C4-2B (cell line): ENCODE data around the gene ATP11A.

Source experiments
- H3K27ac ChIP-seq: fragments of 450-650 bp; 2 replicates; pipeline ENCODE4 v1.5.1; 2017
- CTCF ChIP-seq: fragments of 450-650 bp; conservative IDR thresholded peaks from 2 replicates; pipeline ENCODE4 v1.5.1; 2017; ENCODE audit warnings: mild to moderate bottlenecking
- ZFX ChIP-seq: fragments of 450-650 bp; IDR thresholded peaks from 2 replicates; pipeline ENCODE4 v1.6.1; 2017

The ATP11A gene

GRCh38 chr13:112912726-112913440 is 223.0 kb downstream of the ATP11A start:
- H3K27ac ChIP-seq: no peak overlapping the region
- TF ChIP-seq CTCF: no peak
- TF ChIP-seq ZFX: no peak

- no peak overlapping the region for H3K27ac ChIP-seq
- no peak for TF ChIP-seq ZFX
- TF ChIP-seq CTCF: no peak
Observed at GRCh38 chr13:112916296-112916695, 226.5 kb downstream of the ATP11A start.

GRCh38 chr13:112917056-112917664 is 227.3 kb downstream of the ATP11A start:
- TF ChIP-seq ZFX: no peak
- TF ChIP-seq CTCF: no peak
- H3K27ac ChIP-seq: no peak overlapping the region

GRCh38 chr13:112917737-112918136 is 227.9 kb downstream of the ATP11A start:
- no peak for TF ChIP-seq ZFX
- TF ChIP-seq CTCF: no peak
- H3K27ac ChIP-seq: no peak overlapping the region

GRCh38 chr13:112918266-112918665 is 228.4 kb downstream of the ATP11A start:
- H3K27ac ChIP-seq: no peak overlapping the region
- TF ChIP-seq ZFX (no peak), CTCF (no peak)

- H3K27ac ChIP-seq: no peak overlapping the region
- TF ChIP-seq CTCF: no peak
- TF ChIP-seq ZFX: no peak
Observed at GRCh38 chr13:112918746-112919145, 228.9 kb downstream of the ATP11A start.

GRCh38 chr13:112923962-112924361 is 234.1 kb downstream of the ATP11A start:
- H3K27ac ChIP-seq: peak overlapping the region; percentile 28; the same call in 1 of the 2 replicates
- no peak for TF ChIP-seq CTCF
- TF ChIP-seq ZFX: no peak
